ENCODE data around the gene CMTR1.

The CMTR1 gene

GRCh38 chr6:37480951-37481534 lies 48.0 kb downstream of the CMTR1 start:
- TF ChIP-seq CTCF (IDR thresholded peaks at IDR 0.05): no peak
- Histone ChIP-seq H3K4me3 (ENCODE audit: low read depth, low read length) (no peak overlapping the region), H3K9ac (no peak overlapping the region), H3K9me3 (ENCODE audit: control insufficient read depth, low read length) (no peaks in the 10 kb centered on the region), H3K4me1 (no peaks in the 10 kb centered on the region), H3K36me3 (ENCODE audit: control insufficient read depth, insufficient read depth, low read length) (no peaks in the 10 kb centered on the region), H2AFZ (no peak overlapping the region), H3K27ac (no peak overlapping the region), H3K27me3 (ENCODE audit: control insufficient read depth, insufficient read depth, low read length) (no peaks in the 10 kb centered on the region), H3K4me2 (ENCODE audit: low read length) (no peak overlapping the region), H3K79me2 (no peaks in the 10 kb centered on the region)

- H3K27ac ChIP-seq: no peak overlapping the region
Observed at GRCh38 chr6:37481711-37482605, 48.9 kb downstream of the CMTR1 start.

GRCh38 chr6:37482606-37483251 lies 49.7 kb downstream of the CMTR1 start:
- Histone ChIP-seq H2AFZ (no peak overlapping the region), H3K27ac (no peak overlapping the region)
- TF ChIP-seq CTCF (IDR thresholded peaks at IDR 0.05): no peak

More at GRCh38 chr6:37481711-37482605, 48.9 kb downstream of the CMTR1 start:
- Histone ChIP-seq H3K27me3 (ENCODE audit: control insufficient read depth, insufficient read depth, low read length) (no peaks in the 10 kb centered on the region), H3K4me2 (ENCODE audit: low read length) (no peak overlapping the region), H2AFZ (no peak overlapping the region), H3K79me2 (no peaks in the 10 kb centered on the region), H3K36me3 (ENCODE audit: control insufficient read depth, insufficient read depth, low read length) (no peaks in the 10 kb centered on the region), H3K9me3 (ENCODE audit: control insufficient read depth, low read length) (no peaks in the 10 kb centered on the region), H3K4me3 (ENCODE audit: low read depth, low read length) (no peak overlapping the region), H3K4me1 (no peaks in the 10 kb centered on the region), H3K9ac (no peak overlapping the region)
- no peak for TF ChIP-seq CTCF (IDR thresholded peaks at IDR 0.05)

GRCh38 chr6:37483252-37483901 lies 50.4 kb downstream of the CMTR1 start:
- no peaks in the 10 kb centered on the region for H3K36me3 ChIP-seq (ENCODE audit: control insufficient read depth, insufficient read depth, low read length)
- no peaks in the 10 kb centered on the region for H3K9me3 ChIP-seq (ENCODE audit: control insufficient read depth, low read length)
- H3K4me2 ChIP-seq (ENCODE audit: low read length): no peak overlapping the region
- no peak for TF ChIP-seq CTCF (IDR thresholded peaks at IDR 0.05)
- no peak overlapping the region for H3K4me3 ChIP-seq (ENCODE audit: low read depth, low read length)
- no peak overlapping the region for H2AFZ ChIP-seq
- no peaks in the 10 kb centered on the region for H3K4me1 ChIP-seq
- H3K9ac ChIP-seq: no peak overlapping the region
- no peaks in the 10 kb centered on the region for H3K79me2 ChIP-seq
- H3K27me3 ChIP-seq (ENCODE audit: control insufficient read depth, insufficient read depth, low read length): no peaks in the 10 kb centered on the region
- no peak overlapping the region for H3K27ac ChIP-seq

More at GRCh38 chr6:37482606-37483251, 49.7 kb downstream of the CMTR1 start:
- no peak overlapping the region for H3K9ac ChIP-seq
- no peaks in the 10 kb centered on the region for H3K79me2 ChIP-seq
- H3K4me3 ChIP-seq (ENCODE audit: low read depth, low read length): no peak overlapping the region
- no peaks in the 10 kb centered on the region for H3K36me3 ChIP-seq (ENCODE audit: control insufficient read depth, insufficient read depth, low read length)
- H3K9me3 ChIP-seq (ENCODE audit: control insufficient read depth, low read length): no peaks in the 10 kb centered on the region
- no peaks in the 10 kb centered on the region for H3K27me3 ChIP-seq (ENCODE audit: control insufficient read depth, insufficient read depth, low read length)
- H3K4me1 ChIP-seq: no peaks in the 10 kb centered on the region
- no peak overlapping the region for H3K4me2 ChIP-seq (ENCODE audit: low read length)

Data from parathyroid adenoma (tissue), 2 donors.